NB4 (cell line): Measurements from ENCODE around the gene NHS.

Source experiments
- DNase-seq: peaks from one replicate; pipeline ENCODE4 v3.0.0; 2010; ENCODE audit warnings: low read depth
- H3K4me3 ChIP-seq: one replicate; pipeline ENCODE4 v1.5.1; 2011; ENCODE audit warnings: mild to moderate bottlenecking, low read depth, low read length, moderate library complexity
- MAX ChIP-seq: IDR thresholded peaks from 2 replicates; pipeline ENCODE4 v1.6.1; 2011; ENCODE audit warnings: low read depth, low read length
- MYC ChIP-seq: IDR thresholded peaks from 2 replicates; pipeline ENCODE4 v1.6.1; 2011; ENCODE audit warnings: low read depth, low read length
- POLR2A ChIP-seq: IDR thresholded peaks from 2 replicates; pipeline ENCODE4 v1.6.1; 2011; ENCODE audit warnings: mild to moderate bottlenecking; ENCODE audit not compliant: insufficient read length; ENCODE audit errors: extremely low read depth
- TF ChIP-seq, protein P1 (sequence below): IDR thresholded peaks from one replicate; pipeline ENCODE4 v1.5.1; 2012; ENCODE audit warnings: low read depth, low read length

NHS gene

DNA sequence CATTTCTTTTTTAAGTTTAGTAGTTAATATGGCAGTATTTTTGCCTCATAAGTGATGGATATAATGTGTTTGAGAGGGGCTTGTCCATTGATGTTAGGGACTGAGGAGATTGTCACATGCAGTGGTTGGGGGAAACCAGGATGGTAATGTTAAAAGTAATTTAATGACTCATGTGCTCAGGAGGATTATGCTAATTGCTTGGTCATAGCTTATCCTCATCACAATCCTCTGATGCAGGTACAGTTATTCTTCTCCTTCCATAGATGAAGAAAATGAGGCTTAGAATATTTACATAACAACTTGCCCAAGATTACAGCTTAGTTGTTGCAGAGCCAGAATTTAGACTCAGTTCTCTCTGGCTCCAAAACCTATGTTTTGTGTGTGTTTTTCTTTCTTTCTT lies 267.9 kb downstream of the NHS start:
- H3K4me3 ChIP-seq, result no peak overlapping the region
- TF ChIP-seq, protein P1, sequence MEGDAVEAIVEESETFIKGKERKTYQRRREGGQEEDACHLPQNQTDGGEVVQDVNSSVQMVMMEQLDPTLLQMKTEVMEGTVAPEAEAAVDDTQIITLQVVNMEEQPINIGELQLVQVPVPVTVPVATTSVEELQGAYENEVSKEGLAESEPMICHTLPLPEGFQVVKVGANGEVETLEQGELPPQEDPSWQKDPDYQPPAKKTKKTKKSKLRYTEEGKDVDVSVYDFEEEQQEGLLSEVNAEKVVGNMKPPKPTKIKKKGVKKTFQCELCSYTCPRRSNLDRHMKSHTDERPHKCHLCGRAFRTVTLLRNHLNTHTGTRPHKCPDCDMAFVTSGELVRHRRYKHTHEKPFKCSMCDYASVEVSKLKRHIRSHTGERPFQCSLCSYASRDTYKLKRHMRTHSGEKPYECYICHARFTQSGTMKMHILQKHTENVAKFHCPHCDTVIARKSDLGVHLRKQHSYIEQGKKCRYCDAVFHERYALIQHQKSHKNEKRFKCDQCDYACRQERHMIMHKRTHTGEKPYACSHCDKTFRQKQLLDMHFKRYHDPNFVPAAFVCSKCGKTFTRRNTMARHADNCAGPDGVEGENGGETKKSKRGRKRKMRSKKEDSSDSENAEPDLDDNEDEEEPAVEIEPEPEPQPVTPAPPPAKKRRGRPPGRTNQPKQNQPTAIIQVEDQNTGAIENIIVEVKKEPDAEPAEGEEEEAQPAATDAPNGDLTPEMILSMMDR, result no peak
- TF ChIP-seq MAX (no peak), MYC (no peak), POLR2A (no peak)
- no peak for DNase-seq

GRCh38 chrX:17643528-17643927 lies 268.5 kb downstream of the NHS start:
- H3K4me3 ChIP-seq, result no peak overlapping the region
- TF ChIP-seq MYC (no peak), MAX (no peak)
- TF ChIP-seq, protein P1, result no peak
- DNase-seq, result no peak

- H3K4me3 ChIP-seq, result no peak overlapping the region
- no peak for DNase-seq
- TF ChIP-seq, protein P1, result no peak
- TF ChIP-seq MAX, result no peak
- TF ChIP-seq MYC, result no peak
- no peak for TF ChIP-seq POLR2A
Observed at GRCh38 chrX:17644001-17644400, 269.0 kb downstream of the NHS start.

DNA sequence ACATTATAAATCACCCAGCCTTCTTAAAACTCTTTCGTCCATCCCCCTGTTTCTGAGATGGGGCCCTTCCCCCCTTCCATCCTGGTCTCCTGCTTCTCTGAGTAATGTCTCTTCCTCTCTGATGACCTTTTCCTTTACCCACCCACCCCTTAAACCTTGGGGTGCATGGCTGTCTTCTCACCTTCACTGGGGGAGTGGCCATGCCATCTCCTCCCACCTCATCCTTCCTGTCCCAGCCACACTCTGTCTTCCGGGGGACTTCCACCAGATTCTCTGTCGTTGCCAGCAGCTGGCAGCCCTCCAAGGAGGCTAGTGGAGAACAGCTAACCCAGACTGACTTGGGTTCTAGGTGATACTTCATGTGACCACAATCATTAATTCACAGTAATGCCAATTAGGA lies 279.1 kb downstream of the NHS start:
- TF ChIP-seq MYC, result no peak
- TF ChIP-seq, protein P1, result no peak
- TF ChIP-seq POLR2A, result no peak
- no peak for DNase-seq
- no peak overlapping the region for H3K4me3 ChIP-seq

- TF ChIP-seq MAX (no peak), MYC (no peak), POLR2A (no peak)
- TF ChIP-seq, protein P1, result no peak
- H3K4me3 ChIP-seq, result no peak overlapping the region
- no peak for DNase-seq
Observed at GRCh38 chrX:17655211-17656034, 280.4 kb downstream of the NHS start.

DNA sequence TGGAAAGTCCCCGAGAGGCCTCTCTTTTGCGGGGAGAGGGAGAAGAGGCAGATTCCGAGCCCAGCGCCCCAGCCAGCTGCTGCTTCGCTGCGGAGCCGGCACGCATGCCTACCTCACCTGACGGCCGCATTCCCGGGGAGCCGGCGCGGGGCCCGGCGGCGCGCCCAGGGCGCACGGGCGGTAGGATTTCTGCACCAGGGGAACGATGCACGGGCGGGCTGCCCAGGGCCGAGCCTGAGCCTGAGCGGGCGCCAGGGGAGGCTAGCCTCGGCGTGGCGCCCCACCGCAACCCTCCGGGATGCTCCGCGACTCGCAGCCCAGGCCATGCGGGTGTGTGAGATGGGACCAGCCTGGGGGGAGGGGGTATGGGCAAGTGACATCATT lies 281.0 kb downstream of the NHS start:
- H3K4me3 ChIP-seq, result no peak overlapping the region
- DNase-seq, result no peak
- TF ChIP-seq, protein P1, result no peak
- TF ChIP-seq MAX (no peak), POLR2A (no peak), MYC (no peak)
